Measurements from ENCODE around the gene SND1.

The SND1 gene

DNA sequence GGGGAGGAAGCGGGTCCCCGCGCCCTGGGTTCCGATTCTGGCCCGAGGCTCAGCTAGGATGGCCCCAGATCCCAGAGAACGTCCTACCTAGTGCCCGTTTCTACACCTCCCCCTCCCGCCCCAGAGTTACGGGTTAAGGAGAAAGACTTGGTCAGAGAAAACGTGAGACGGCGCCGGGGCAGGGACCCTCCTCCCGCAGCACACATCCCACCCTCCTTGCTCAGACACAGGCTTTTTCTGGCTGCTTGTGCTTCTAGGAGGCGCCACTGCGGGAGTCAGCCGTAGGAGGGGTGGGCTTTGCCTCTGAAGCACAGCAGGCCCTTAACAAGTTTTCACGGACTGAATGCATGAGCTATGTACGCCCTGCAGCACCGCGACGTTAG lies 484.2 kb downstream of the SND1 start:
- in situ Hi-C loops (cut with MboI; ENCODE audit: low pct_unique_long_range_greater_than_20kb, low sequenced_read_pairs, unreplicated experiment): no loop called here
- TF ChIP-seq, protein P1, sequence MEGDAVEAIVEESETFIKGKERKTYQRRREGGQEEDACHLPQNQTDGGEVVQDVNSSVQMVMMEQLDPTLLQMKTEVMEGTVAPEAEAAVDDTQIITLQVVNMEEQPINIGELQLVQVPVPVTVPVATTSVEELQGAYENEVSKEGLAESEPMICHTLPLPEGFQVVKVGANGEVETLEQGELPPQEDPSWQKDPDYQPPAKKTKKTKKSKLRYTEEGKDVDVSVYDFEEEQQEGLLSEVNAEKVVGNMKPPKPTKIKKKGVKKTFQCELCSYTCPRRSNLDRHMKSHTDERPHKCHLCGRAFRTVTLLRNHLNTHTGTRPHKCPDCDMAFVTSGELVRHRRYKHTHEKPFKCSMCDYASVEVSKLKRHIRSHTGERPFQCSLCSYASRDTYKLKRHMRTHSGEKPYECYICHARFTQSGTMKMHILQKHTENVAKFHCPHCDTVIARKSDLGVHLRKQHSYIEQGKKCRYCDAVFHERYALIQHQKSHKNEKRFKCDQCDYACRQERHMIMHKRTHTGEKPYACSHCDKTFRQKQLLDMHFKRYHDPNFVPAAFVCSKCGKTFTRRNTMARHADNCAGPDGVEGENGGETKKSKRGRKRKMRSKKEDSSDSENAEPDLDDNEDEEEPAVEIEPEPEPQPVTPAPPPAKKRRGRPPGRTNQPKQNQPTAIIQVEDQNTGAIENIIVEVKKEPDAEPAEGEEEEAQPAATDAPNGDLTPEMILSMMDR (IDR thresholded peaks at IDR 0.05; ENCODE audit: extremely low read depth, insufficient read depth, missing control alignments): no peak
- no peak for DNase-seq (ENCODE audit: low spot score)

DNA sequence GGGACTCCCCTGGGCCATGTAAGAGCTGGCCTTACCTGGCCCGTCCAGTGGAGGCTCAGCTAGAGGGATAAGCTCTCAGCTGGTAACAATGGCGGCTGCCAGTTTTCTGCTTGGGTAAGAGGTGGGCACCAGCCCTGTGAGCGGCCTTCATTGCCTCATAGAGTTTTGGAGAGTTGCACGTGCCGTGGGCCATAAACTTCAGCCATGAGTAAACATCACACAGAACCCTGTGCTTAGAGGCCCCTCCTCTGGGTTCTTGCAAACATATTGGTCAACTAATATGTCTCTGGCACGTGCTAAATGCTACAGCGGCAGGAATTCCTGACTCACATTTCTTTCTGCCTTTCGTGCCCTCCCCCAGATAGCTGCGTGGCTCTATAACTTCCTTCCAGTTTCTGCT lies 485.2 kb downstream of the SND1 start:
- DNase-seq (ENCODE audit: low spot score): no peak
- in situ Hi-C loops (cut with MboI; ENCODE audit: low pct_unique_long_range_greater_than_20kb, low sequenced_read_pairs, unreplicated experiment): no loop called here
- TF ChIP-seq, protein P1 (IDR thresholded peaks at IDR 0.05; ENCODE audit: extremely low read depth, insufficient read depth, missing control alignments): no peak

DNA sequence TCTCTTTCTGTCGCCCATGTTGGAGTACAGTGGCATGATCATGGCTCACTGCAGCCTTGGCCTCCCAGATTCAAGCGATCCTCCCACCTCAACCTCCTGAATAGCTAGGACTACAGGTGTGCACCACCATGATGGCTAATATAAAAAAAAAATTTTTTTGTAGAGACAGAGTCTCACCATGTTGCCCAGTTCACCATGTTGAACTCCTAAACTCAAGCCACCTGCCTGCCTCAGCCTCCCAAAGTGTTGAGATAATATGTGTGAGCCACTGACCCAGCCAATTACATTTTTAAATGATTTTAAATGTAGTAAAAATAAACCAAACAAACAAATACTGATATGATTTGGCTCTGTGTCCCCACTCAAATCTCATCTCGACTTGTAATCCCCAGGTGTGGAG lies 487.4 kb downstream of the SND1 start:
- DNase-seq (ENCODE audit: low spot score): no peak
- in situ Hi-C loops (cut with MboI; ENCODE audit: low pct_unique_long_range_greater_than_20kb, low sequenced_read_pairs, unreplicated experiment): no loop called here
- TF ChIP-seq, protein P1 (IDR thresholded peaks at IDR 0.05; ENCODE audit: extremely low read depth, insufficient read depth, missing control alignments): no peak

DNA sequence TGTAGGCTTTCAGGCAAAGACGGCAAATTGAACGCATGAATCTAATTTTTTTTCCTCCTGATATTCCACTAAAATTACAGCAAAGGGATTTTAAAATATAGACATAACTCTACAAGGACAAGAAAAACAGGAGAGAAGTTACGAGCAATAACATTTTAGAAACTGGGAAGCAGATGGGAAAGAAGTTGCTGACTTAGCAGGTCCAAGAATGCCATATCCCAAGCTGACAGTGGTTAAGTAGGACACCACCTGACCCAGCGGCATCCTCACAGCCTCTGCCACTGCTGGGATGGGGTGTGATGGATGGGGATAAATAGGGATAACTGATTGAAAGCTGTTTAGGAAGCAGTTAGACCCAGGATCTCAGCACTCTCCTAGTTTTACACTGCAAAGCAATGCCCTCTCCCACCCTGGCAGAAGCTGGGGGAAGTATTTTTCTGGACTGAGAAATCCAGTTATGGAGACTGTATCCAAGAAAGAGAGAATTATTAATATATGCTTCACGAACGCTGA lies 489.7 kb downstream of the SND1 start:
- TF ChIP-seq, protein P1 (IDR thresholded peaks at IDR 0.05; ENCODE audit: extremely low read depth, insufficient read depth, missing control alignments): no peak
- in situ Hi-C loops (cut with MboI; ENCODE audit: low pct_unique_long_range_greater_than_20kb, low sequenced_read_pairs, unreplicated experiment): no loop called here
- no peak for DNase-seq (ENCODE audit: low spot score)
